GM23248 (cell line): ENCODE measurements around the gene DUSP28. TPM values are rescaled to one million over a fixed set of nuclear protein-coding genes. Genes with fewer than 3 reads are reported as not detected.

Source experiments
- DNase-seq: peaks from one replicate; pipeline ENCODE4 v3.0.0-alpha.2; 2015
- H2AFZ ChIP-seq: fragments of 200-600 bp; sonication (generic); 2 replicates; pipeline ENCODE4 v1.6.1; 2016; ENCODE audit warnings: antibody characterized with exemption
- H3F3A ChIP-seq: fragments of 200-600 bp; sonication (generic); 2 replicates; pipeline ENCODE4 v1.6.1; 2016; ENCODE audit warnings: mild to moderate bottlenecking, antibody characterized with exemption, mixed run types; ENCODE audit not compliant: insufficient read depth
- H3K27ac ChIP-seq: fragments of 200-600 bp; sonication (generic); 2 replicates; pipeline ENCODE4 v1.5.1; 2016; ENCODE audit warnings: mild to moderate bottlenecking
- H3K27me3 ChIP-seq: fragments of 200-600 bp; sonication (generic); replicated peaks from 2 replicates; pipeline ENCODE4 v1.6.1; 2016; ENCODE audit warnings: mild to moderate bottlenecking; ENCODE audit not compliant: insufficient read depth
- H3K36me3 ChIP-seq: fragments of 200-600 bp; sonication (generic); 2 replicates; pipeline ENCODE4 v1.6.1; 2016; ENCODE audit warnings: low read depth, mild to moderate bottlenecking
- H3K4me1 ChIP-seq: fragments of 200-600 bp; sonication (generic); 2 replicates; pipeline ENCODE4 v1.6.1; 2016; ENCODE audit warnings: mild to moderate bottlenecking; ENCODE audit not compliant: insufficient read depth
- H3K4me2 ChIP-seq: fragments of 200-600 bp; sonication (generic); one replicate; pipeline ENCODE4 v1.6.1; 2016; ENCODE audit warnings: mild to moderate bottlenecking; ENCODE audit not compliant: unreplicated experiment
- H3K4me3 ChIP-seq: fragments of 200-600 bp; sonication (generic); 2 replicates; pipeline ENCODE4 v1.5.1; 2016; ENCODE audit warnings: mild to moderate bottlenecking
- H3K79me2 ChIP-seq: fragments of 200-600 bp; sonication (generic); 2 replicates; pipeline ENCODE4 v1.6.1; 2016; ENCODE audit warnings: mild to moderate bottlenecking; ENCODE audit not compliant: insufficient read depth
- H3K9ac ChIP-seq: fragments of 200-600 bp; sonication (generic); 2 replicates; pipeline ENCODE4 v1.6.1; 2016; ENCODE audit warnings: mild to moderate bottlenecking
- H3K9me2 ChIP-seq: fragments of 200-600 bp; sonication (generic); 2 replicates; pipeline ENCODE4 v1.6.1; 2016; ENCODE audit warnings: mixed run types, mild to moderate bottlenecking, moderate library complexity; ENCODE audit not compliant: insufficient read depth
- H3K9me3 ChIP-seq: fragments of 200-600 bp; sonication (generic); one replicate; pipeline ENCODE4 v1.6.1; 2017; ENCODE audit warnings: low read depth
- H4K20me1 ChIP-seq: fragments of 200-600 bp; sonication (generic); 2 replicates; pipeline ENCODE4 v1.6.0; 2016; ENCODE audit not compliant: insufficient read depth
- EZH2 ChIP-seq: fragments of 200-600 bp; sonication (generic); IDR thresholded peaks from 2 replicates; pipeline ENCODE4 v1.6.1; 2018; ENCODE audit warnings: antibody characterized with exemption, mild to moderate bottlenecking; ENCODE audit not compliant: insufficient read depth, poor library complexity, severe bottlenecking
- EZH2phosphoT487 ChIP-seq: fragments of 200-600 bp; sonication (generic); IDR thresholded peaks from 2 replicates; pipeline ENCODE4 v1.6.1; 2018; ENCODE audit warnings: antibody characterized with exemption, moderate library complexity, mild to moderate bottlenecking, low read depth; ENCODE audit not compliant: insufficient read depth
- WGBS, 2 experiments: methylation state at CpG; one replicate each; pipeline ENCODE4 v1.1.6; 2015 to 2017; ENCODE audit warnings: low lambda C conversion rate in 2 of 2, low coverage in 1 of 2; ENCODE audit errors: missing lambda C conversion rate in 2 of 2; 5-methylcytosine and 5-hydroxymethylcytosine counted together
- in situ Hi-C: fragments of 300-500 bp; cut with MboI; formaldehyde crosslinking; loops from 2 replicates; pipeline ENCODE4 v1.15.0; 2020
- polyA plus RNA-seq: library from polyadenylated mRNA; unstranded; fragments of >200 nt; fragmentation: Nextera tagmentation; extraction: Ambion mirVana; gene quantifications from 2 replicates; pipeline ENCODE4 v1.2.1, GENCODE V29; 2016
- total RNA-seq: library from RNA; depleted of rRNA; stranded (reverse); fragments of >200 nt; shearing (Covaris generic); gene quantifications from 2 replicates; pipeline ENCODE4 v1.2.3, GENCODE V29; 2014

Gene DUSP28
- total and polyA plus RNA-seq, 2 experiments from 2014 or later = 3.2 to 4.9 TPM

DNA sequence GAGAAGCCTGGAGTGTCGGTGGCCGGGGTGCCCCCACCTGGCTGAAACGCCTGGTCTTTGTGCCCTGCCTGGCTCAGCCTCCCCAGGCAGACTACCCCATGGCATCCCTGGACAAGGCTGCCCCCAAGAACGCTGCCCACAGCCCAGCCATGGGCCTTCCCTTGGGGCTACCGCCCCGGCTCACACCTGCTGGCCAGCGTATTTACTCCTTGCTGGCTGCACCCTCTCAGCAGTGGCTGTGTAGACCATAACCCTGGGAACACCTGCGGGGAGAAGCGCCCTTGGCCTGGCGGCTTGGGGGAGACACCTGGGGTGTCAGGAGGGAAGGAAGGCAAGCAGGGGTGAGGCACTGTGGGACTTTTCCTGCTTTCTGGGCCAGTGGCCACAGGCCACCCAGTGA is 43.7 kb downstream of the DUSP28 start:
- no peaks in the 10 kb centered on the region for H3K9me2 ChIP-seq
- no peaks in the 10 kb centered on the region for H3K27me3 ChIP-seq
- no peaks in the 10 kb centered on the region for H4K20me1 ChIP-seq
- no peaks in the 10 kb centered on the region for H3K4me1 ChIP-seq
- H3K27ac ChIP-seq = no peak overlapping the region
- no peak overlapping the region for H3K9ac ChIP-seq
- no peak overlapping the region for H3K4me2 ChIP-seq
- 76 to 84% methylated on average over 9 of the region's 10 CpGs for WGBS, 2 experiments
- no peaks in the 10 kb centered on the region for H3F3A ChIP-seq
- in situ Hi-C loops = no loop called here
- TF ChIP-seq EZH2phosphoT487 (no peak), EZH2 (no peak)
- no peaks in the 10 kb centered on the region for H3K36me3 ChIP-seq
- no peak for DNase-seq
- no peaks in the 10 kb centered on the region for H3K9me3 ChIP-seq
- H2AFZ ChIP-seq = no peak overlapping the region
- no peaks in the 10 kb centered on the region for H3K79me2 ChIP-seq
- H3K4me3 ChIP-seq = no peak overlapping the region

DNA sequence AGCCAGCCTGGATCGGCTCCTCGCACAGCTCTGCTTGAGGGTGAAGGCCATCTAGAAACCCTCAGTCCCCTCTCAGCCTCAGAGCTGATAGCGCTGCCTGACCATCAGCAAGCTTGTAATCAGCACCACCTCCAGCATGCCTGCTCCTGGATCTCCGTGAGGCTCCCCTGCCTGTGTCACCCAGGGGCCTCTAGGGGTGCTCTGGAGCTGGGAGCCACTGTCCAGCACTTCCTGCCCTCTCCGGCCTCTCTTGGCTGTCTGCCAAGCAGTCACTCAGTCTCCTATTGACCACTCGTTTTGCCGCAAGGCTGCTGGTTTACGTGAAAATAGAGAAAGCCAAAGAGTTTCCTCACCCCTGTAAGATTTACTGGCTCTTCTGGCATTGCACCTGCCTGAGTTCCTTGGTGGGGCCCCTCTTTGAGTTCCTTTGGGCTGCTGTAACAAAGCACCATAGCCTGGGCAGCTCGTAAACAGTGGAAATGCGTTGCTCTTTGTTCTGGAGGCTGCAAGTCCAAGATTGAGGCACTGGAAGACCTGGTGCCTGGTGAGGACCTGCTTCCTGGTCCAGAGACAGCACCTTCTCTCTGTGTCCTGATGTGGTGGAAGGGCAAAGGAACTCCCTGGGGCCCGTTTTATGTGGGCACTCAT is 44.3 kb downstream of the DUSP28 start:
- 43 to 45% methylated on average over 10 to 11 of the region's 11 CpGs for WGBS, 2 experiments
- no peak overlapping the region for H3K27ac ChIP-seq

GRCh38 chr2:240604939-240605716 is 45.0 kb downstream of the DUSP28 start:
- Histone ChIP-seq H3K9ac (no peak overlapping the region), H3K4me3 (no peak overlapping the region), H3K36me3 (no peaks in the 10 kb centered on the region), H4K20me1 (no peaks in the 10 kb centered on the region), H3K4me2 (no peak overlapping the region), H3K4me1 (no peaks in the 10 kb centered on the region), H3K79me2 (no peaks in the 10 kb centered on the region), H2AFZ (no peak overlapping the region), H3K9me3 (no peaks in the 10 kb centered on the region), H3K27me3 (no peaks in the 10 kb centered on the region), H3K27ac (no peak overlapping the region), H3K9me2 (no peaks in the 10 kb centered on the region), H3F3A (no peaks in the 10 kb centered on the region)
- TF ChIP-seq EZH2phosphoT487 (no peak), EZH2 (no peak)
- 83 to 85% methylated on average over 19 of the region's 19 CpGs for WGBS, 2 experiments
- DNase-seq = no peak
- in situ Hi-C loops = no loop called here

More for the DNA sequence above, 44.3 kb downstream of the DUSP28 start:
- Histone ChIP-seq H3K27me3 (no peaks in the 10 kb centered on the region), H3K4me1 (no peaks in the 10 kb centered on the region), H3F3A (no peaks in the 10 kb centered on the region), H4K20me1 (no peaks in the 10 kb centered on the region), H3K36me3 (no peaks in the 10 kb centered on the region), H3K79me2 (no peaks in the 10 kb centered on the region), H3K4me3 (no peak overlapping the region), H3K9ac (no peak overlapping the region), H3K9me2 (no peaks in the 10 kb centered on the region), H3K4me2 (no peak overlapping the region), H3K9me3 (no peaks in the 10 kb centered on the region), H2AFZ (no peak overlapping the region)
- peak; percentile 52 for DNase-seq
- in situ Hi-C loops = no loop called here
- TF ChIP-seq EZH2 (no peak), EZH2phosphoT487 (no peak)

- no peak for TF ChIP-seq EZH2
- TF ChIP-seq EZH2phosphoT487 = no peak
- WGBS, 2 experiments = 75 to 79% methylated on average over 12 of the region's 12 CpGs
- no peaks in the 10 kb centered on the region for H3K9me2 ChIP-seq
- H3K9me3 ChIP-seq = no peaks in the 10 kb centered on the region
- H3K79me2 ChIP-seq = no peaks in the 10 kb centered on the region
- H3K27ac ChIP-seq = no peak overlapping the region
- H3F3A ChIP-seq = no peaks in the 10 kb centered on the region
- H3K4me3 ChIP-seq = no peak overlapping the region
- no peaks in the 10 kb centered on the region for H4K20me1 ChIP-seq
- H3K27me3 ChIP-seq = no peaks in the 10 kb centered on the region
- H3K4me2 ChIP-seq = no peak overlapping the region
- no peaks in the 10 kb centered on the region for H3K36me3 ChIP-seq
- DNase-seq = no peak
- in situ Hi-C loops = no loop called here
- no peak overlapping the region for H2AFZ ChIP-seq
- H3K4me1 ChIP-seq = no peaks in the 10 kb centered on the region
- H3K9ac ChIP-seq = no peak overlapping the region
Observed at GRCh38 chr2:240605867-240606743, 45.9 kb downstream of the DUSP28 start.
